GM12892 (cell line): Measurements from ENCODE around the gene MOSPD2.

Source experiments
- DNase-seq: peaks from one replicate; pipeline ENCODE4 v3.0.0; 2011; ENCODE audit not compliant: insufficient read length
- FAIRE-seq: peaks from 2 replicates; lab custom pipeline; 2011; peaks lifted over from hg19 to GRCh38; lab: Jason Lieb, UNC
- POLR2A ChIP-seq: IDR thresholded peaks from 2 replicates; pipeline ENCODE4 v1.6.1; 2011; ENCODE audit warnings: low read depth, low read length, control low read depth
- POLR2AphosphoS5 ChIP-seq: IDR thresholded peaks from 2 replicates; pipeline ENCODE4 v1.6.1; 2011; ENCODE audit warnings: low read depth, low read length, control low read depth
- TAF1 ChIP-seq: IDR thresholded peaks from 2 replicates; pipeline ENCODE4 v1.6.1; 2011; ENCODE audit warnings: low read depth, mild to moderate bottlenecking, control low read depth, low read length, borderline replicate concordance

Gene MOSPD2

GRCh38 chrX:14941301-14941700, 68.1 kb downstream of the MOSPD2 start:
- FAIRE-seq (no peak), DNase-seq (no peak)
- TF ChIP-seq POLR2AphosphoS5 (no peak), POLR2A (no peak), TAF1 (no peak)

- no peak for TF ChIP-seq POLR2AphosphoS5
- no peak for TF ChIP-seq TAF1
- TF ChIP-seq POLR2A, result no peak
- no peak for DNase-seq
- FAIRE-seq, result no peak
Observed at GRCh38 chrX:14942341-14942740, 69.1 kb downstream of the MOSPD2 start.

GRCh38 chrX:14943962-14944361, 70.7 kb downstream of the MOSPD2 start:
- DNase-seq (no peak), FAIRE-seq (no peak)
- TF ChIP-seq POLR2AphosphoS5, result no peak
- TF ChIP-seq POLR2A, result no peak

- no peak for DNase-seq
- TF ChIP-seq TAF1, result no peak
- no peak for TF ChIP-seq POLR2A
- no peak for TF ChIP-seq POLR2AphosphoS5
- no peak for FAIRE-seq
Observed at GRCh38 chrX:14946606-14947155, 73.5 kb downstream of the MOSPD2 start.

- DNase-seq (no peak), FAIRE-seq (no peak)
- no peak for TF ChIP-seq POLR2AphosphoS5
- no peak for TF ChIP-seq POLR2A
- no peak for TF ChIP-seq TAF1
Observed at GRCh38 chrX:14948691-14949090, 75.5 kb downstream of the MOSPD2 start.

- DNase-seq (no peak), FAIRE-seq (no peak)
- TF ChIP-seq TAF1 (no peak), POLR2A (no peak), POLR2AphosphoS5 (no peak)
Observed at GRCh38 chrX:14956813-14957582, 83.8 kb downstream of the MOSPD2 start.

GRCh38 chrX:14963447-14964236, 90.4 kb downstream of the MOSPD2 start:
- DNase-seq (no peak), FAIRE-seq (peak; percentile 33)
- TF ChIP-seq POLR2AphosphoS5, result no peak
- TF ChIP-seq POLR2A, result no peak
- TF ChIP-seq TAF1, result no peak

GRCh38 chrX:14964500-14964899, 91.3 kb downstream of the MOSPD2 start:
- no peak for TF ChIP-seq POLR2AphosphoS5
- TF ChIP-seq TAF1, result no peak
- no peak for TF ChIP-seq POLR2A
- DNase-seq (no peak), FAIRE-seq (no peak)
